Effector memory CD8-positive, alpha-beta T cell (primary cell): ENCODE measurements around the gene GRID1.
"Not testable (repeated sequence)": the region's sequence is repeated elsewhere in the genome, so short reads cannot be mapped to it uniquely, and the experiment has no call there.

ENCODE experiments used
- ATAC-seq: fragments of 150-1000 bp; cut with Tn5 transposase; replicated peaks from 2 replicates; pipeline ENCODE4 v1.10.0; 2021; ENCODE audit warnings: mild to moderate bottlenecking, moderate library complexity
- DNase-seq, 3 experiments: peaks; one replicate each; pipeline ENCODE4 v3.0.0; 2021
- H3K27ac Mint-ChIP-seq, 2 donors: one replicate each; pipeline ENCODE4 v1.8.0; 2022; ENCODE audit warnings: mild to moderate bottlenecking in 2 of 2, mixed read lengths in 2 of 2, moderate library complexity in 2 of 2
- H3K27me3 Mint-ChIP-seq, 2 donors: one replicate each; pipeline ENCODE4 v1.8.0; 2022; ENCODE audit warnings: mixed read lengths in 2 of 2
- H3K36me3 Mint-ChIP-seq: one replicate; pipeline ENCODE4 v1.8.0; 2022; ENCODE audit warnings: mild to moderate bottlenecking, moderate library complexity, mixed read lengths; ENCODE audit not compliant: insufficient read depth
- H3K4me1 Mint-ChIP-seq, 2 donors: one replicate each; pipeline ENCODE4 v1.8.0; 2022; ENCODE audit warnings: low read depth in 2 of 2, mixed read lengths in 2 of 2
- H3K4me3 Mint-ChIP-seq, 2 donors: one replicate each; pipeline ENCODE4 v1.8.0; 2022; ENCODE audit warnings: mild to moderate bottlenecking in 2 of 2, mixed read lengths in 2 of 2, moderate library complexity in 2 of 2
- H3K9me3 Mint-ChIP-seq, 2 donors: one replicate each; pipeline ENCODE4 v1.8.0; 2022; ENCODE audit warnings: mixed read lengths in 2 of 2

GRID1 gene

DNA sequence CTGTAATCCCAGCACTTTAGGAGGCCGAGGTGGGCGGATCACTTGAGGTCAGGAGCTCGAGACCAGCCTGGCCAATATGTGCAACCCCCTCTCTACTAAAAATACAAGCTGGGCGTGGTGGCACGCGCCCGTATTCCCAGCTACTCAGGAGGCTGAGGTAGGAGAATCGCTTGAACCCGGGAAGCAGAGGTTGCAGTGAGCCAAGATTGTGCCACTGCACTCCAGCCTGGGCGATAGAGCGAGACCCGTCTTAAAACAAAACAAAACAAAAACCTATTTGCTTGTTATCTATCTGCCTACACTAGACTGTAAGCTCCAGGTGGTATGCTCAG is 22.5 kb upstream of the GRID1 start:
- H3K9me3 Mint-ChIP-seq, DNase-seq, H3K36me3 Mint-ChIP-seq, H3K4me1 Mint-ChIP-seq: not testable (repeated sequence)
- Mint-ChIP-seq H3K4me3 (peak overlapping the region; percentile 55 to 68), H3K27me3 (peaks cover 39 to 71% of the 10 kb centered on the region in 2 donors), H3K27ac (peak overlapping the region in 1 of 2 donors; percentile 59)
- peak; percentile 31 for ATAC-seq

DNA sequence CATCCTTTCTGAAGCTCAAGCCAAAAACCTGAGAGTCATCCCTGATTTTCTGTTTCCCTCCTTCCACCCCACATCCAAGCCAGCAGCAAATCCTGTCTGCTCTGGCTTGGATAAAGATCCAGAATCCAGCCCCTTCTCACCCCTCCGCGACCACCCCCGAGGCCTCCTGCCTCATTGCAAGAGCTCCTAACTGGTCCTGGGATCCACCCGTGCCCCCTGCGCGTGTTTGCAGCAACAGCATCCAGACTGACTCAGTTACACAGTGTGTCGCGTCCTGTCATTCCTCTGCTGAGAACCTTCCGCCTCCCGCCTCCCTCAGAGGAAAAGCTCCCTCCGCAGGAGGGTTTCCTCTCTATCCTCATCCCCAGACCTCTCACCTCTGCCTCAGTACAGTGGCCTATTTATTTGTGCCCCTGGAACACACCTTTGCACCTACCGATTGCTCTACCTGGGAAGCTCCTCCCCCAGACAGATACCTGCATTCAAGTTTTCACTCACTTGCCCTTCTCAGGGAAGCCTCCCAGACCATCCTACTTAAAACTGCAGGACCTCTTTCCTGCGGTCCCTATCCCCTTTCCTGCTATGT is 21.6 kb upstream of the GRID1 start:
- DNase-seq (no peak), ATAC-seq (no peak)
- Mint-ChIP-seq H3K4me1 (peaks cover 0 to 6% of the 10 kb centered on the region in 2 donors), H3K4me3 (peak overlapping the region in 1 of 2 donors; percentile 5), H3K9me3 (no peaks in the 10 kb centered on the region), H3K27ac (no peak overlapping the region), H3K36me3 (peaks cover 2% of the 10 kb centered on the region), H3K27me3 (peaks cover 44 to 67% of the 10 kb centered on the region in 2 donors)

DNA sequence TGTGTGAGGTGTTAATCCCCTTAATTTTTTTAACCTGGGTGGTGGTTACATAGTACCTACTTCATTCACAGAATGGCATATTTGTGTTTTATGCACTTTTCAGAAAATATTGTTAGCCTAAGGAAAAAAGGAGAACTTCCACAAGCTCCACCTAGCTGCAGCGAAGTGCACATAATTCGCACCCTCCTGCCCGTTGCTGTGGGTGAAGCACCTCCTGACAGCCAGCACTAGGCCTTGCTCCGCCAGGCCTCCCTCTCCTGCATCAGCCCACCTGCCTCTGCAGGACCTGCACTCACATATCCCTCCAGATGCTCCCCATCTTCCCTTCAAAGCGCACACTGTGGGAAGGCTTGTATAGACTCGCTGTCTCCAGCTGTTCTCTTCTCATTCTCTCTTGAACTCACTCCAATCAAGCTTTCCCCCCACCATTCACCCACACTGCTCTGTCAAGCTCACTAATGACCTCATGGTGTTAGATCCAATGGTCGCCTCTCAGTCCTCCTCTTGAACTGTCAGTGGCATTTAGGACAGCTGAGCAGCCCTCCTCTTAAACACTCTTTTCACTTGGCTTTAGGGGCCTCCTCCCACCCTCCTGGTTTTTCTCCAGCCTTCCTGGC is 20.7 kb upstream of the GRID1 start:
- ATAC-seq, result no peak

DNA sequence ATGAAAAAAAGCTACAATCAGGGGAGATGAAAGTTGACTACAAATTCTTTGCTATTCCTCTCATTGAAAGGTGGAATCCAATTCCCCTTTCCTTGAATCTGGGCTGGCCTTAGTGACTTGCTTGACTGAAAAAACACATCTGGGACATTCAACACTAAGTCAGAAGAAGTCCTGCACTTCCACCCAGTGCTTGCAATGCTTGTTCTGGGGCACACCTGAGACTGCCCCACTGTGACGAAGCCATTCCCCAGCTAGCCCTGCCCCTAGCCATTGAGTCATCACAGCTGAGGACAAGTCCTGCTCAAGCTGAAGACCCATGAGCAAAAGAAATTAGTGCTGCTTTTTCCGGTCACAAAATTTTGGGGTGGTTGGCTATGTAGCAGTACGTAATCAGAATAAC is 19.2 kb upstream of the GRID1 start:
- Mint-ChIP-seq H3K27ac (no peak overlapping the region), H3K36me3 (peaks cover 2% of the 10 kb centered on the region), H3K27me3 (peaks cover 47 to 51% of the 10 kb centered on the region in 2 donors), H3K4me1 (peaks cover 0 to 6% of the 10 kb centered on the region in 2 donors), H3K4me3 (no peak overlapping the region), H3K9me3 (no peaks in the 10 kb centered on the region)
- ATAC-seq, result no peak
- no peak for DNase-seq

More for the DNA sequence above, 20.7 kb upstream of the GRID1 start:
- peaks cover 44 to 58% of the 10 kb centered on the region in 2 donors for H3K27me3 Mint-ChIP-seq
- no peaks in the 10 kb centered on the region for H3K9me3 Mint-ChIP-seq
- H3K27ac Mint-ChIP-seq, result no peak overlapping the region
- peaks cover 2% of the 10 kb centered on the region for H3K36me3 Mint-ChIP-seq
- peaks cover 0 to 6% of the 10 kb centered on the region in 2 donors for H3K4me1 Mint-ChIP-seq
- DNase-seq, result no peak
- H3K4me3 Mint-ChIP-seq, result no peak overlapping the region

DNA sequence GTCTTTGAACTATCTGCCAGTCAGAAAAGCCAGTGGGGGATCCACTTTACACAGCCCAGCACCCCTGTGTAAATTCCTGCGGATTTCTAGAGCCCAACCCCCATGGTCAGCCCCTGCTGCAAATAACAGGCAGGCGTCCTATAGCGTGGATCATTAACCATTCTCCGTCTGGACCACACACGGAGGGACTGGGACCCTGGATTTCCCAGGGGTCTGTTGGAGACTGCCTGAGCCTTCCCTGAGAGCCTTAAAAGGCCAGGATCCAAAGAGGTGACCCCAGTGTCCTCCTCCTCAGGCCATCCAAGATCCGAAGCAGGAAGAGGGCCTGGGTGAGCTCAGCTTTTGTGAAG is 11.2 kb upstream of the GRID1 start:
- Mint-ChIP-seq H3K4me1 (no peaks in the 10 kb centered on the region), H3K27me3 (peaks cover 57 to 61% of the 10 kb centered on the region in 2 donors), H3K36me3 (peaks cover 3% of the 10 kb centered on the region), H3K4me3 (no peak overlapping the region), H3K9me3 (no peaks in the 10 kb centered on the region), H3K27ac (no peak overlapping the region)
- ATAC-seq (no peak), DNase-seq (no peak)

DNA sequence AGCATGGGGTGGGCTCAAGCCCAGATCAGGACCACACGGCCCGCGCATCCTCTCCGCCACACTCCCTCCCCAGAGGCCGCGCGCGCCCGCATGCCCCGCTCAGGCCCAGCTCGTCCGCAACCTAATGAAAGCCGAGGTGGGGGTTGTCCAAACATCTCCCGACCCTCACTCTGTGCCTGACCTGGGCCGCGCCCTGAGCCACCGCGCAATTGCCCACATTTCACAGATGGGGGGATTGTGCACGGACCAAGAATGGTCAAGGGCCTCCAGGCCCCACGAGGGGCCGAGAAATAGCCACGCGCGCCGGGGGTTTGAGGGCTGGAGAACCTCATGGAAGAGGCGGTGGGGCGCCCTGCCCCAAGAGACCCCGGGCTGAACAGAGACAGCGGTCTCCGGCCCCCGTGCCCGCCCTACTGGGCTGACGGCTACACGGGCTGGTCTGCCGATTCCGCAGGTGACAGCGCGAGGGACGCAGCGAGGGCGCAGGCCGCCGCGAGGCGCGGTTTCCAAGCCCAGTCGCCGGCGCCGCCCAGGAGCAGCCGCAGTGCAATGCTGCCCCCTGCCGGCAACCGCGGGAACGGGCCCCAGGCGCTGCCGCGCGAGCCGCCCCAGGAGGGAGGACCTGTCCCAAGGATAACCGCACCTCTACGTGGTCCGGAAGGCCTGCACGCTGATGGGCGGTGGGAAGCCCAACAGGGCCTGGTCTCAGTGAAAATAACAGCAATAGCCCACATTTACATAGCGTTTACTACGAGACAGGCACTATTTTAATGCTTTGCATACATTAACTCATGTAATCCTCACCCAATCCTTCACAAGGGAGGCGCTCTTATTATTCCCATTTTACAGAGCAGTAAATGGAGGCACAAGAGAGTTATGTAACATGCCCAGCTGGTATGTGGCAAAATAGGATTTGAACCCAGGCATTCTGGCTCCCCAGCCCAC is 10.5 kb upstream of the GRID1 start:
- Mint-ChIP-seq H3K27ac (no peak overlapping the region), H3K36me3 (peaks cover 3% of the 10 kb centered on the region), H3K4me3 (peak overlapping the region in 1 of 2 donors; percentile 30), H3K9me3 (no peaks in the 10 kb centered on the region), H3K27me3 (peaks cover 63 to 67% of the 10 kb centered on the region in 2 donors), H3K4me1 (no peaks in the 10 kb centered on the region)
- ATAC-seq (peak; percentile 97), DNase-seq (peak; percentile 77 to 85 (median 83))

DNA sequence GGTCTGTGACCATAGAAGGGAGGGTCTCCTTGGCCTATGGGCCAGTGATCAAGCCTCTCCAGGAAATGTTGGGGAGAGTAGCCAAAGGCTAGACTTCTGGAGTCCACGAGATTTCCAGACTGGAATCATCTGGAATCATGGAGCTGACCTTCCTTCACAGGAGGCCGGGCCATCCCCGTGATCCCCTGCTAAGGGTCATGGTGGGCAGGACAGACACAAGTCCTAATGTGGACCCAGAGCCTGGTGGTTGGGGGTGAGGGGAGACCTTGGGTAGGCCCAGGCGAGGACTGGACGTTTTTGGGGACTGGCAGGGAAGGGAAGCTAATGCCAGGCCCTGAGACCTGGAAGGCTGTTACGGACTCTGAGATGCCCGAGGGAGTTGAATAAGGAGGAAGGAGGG is 9.8 kb upstream of the GRID1 start:
- ATAC-seq (no peak), DNase-seq (no peak)
- Mint-ChIP-seq H3K4me3 (peak overlapping the region in 1 of 2 donors; percentile 30), H3K4me1 (no peaks in the 10 kb centered on the region), H3K9me3 (no peaks in the 10 kb centered on the region), H3K27me3 (peaks cover 65 to 69% of the 10 kb centered on the region in 2 donors), H3K27ac (no peak overlapping the region), H3K36me3 (peaks cover 3% of the 10 kb centered on the region)

DNA sequence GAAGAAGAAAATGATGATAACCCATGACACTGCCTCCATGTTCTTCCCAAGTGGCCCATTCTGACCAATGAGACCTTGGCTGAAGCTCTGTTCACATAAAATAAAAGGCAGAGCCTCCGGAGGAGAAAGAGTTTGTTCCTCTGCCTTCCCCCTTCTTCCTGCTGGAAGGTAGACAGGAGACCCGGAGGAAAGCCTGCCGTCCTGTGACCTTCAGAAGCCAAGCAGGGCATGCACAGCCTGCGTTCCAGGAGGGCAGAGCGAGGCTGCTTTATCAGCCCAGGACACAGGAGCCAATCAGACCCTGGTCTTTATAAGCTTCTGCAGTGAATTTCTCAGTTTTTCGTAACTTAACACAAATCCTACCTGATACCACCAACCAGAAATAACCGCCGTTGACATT is 8.6 kb upstream of the GRID1 start:
- Mint-ChIP-seq H3K4me3 (no peak overlapping the region), H3K4me1 (no peaks in the 10 kb centered on the region), H3K27me3 (peaks cover 67 to 69% of the 10 kb centered on the region in 2 donors), H3K9me3 (no peaks in the 10 kb centered on the region), H3K36me3 (peaks cover 3% of the 10 kb centered on the region), H3K27ac (no peak overlapping the region)
- ATAC-seq, result no peak
- DNase-seq, result no peak

DNA sequence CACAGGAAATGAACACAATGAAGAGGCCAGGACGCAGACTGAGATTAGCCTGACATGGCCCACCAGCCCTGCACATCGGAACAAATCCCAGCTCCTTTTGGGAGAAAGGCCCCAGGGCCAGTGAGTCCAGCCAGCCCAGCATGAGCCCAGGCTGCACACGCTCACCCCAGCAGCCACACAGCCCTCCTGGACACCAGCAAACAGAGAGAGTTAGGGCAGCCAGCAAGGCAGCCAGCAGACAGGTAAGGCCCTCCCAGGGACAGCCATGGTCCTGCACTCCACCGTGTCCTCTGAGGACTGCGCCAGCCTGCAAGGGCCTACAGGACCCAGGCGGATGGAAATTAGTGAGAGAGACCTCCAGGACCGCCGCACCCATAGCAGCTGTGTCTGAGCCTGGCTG is 8.1 kb upstream of the GRID1 start:
- Mint-ChIP-seq H3K4me3 (no peak overlapping the region), H3K36me3 (peaks cover 3% of the 10 kb centered on the region), H3K27me3 (peaks cover 67 to 69% of the 10 kb centered on the region in 2 donors), H3K4me1 (no peaks in the 10 kb centered on the region), H3K9me3 (no peaks in the 10 kb centered on the region), H3K27ac (no peak overlapping the region)
- DNase-seq (no peak), ATAC-seq (no peak)

DNA sequence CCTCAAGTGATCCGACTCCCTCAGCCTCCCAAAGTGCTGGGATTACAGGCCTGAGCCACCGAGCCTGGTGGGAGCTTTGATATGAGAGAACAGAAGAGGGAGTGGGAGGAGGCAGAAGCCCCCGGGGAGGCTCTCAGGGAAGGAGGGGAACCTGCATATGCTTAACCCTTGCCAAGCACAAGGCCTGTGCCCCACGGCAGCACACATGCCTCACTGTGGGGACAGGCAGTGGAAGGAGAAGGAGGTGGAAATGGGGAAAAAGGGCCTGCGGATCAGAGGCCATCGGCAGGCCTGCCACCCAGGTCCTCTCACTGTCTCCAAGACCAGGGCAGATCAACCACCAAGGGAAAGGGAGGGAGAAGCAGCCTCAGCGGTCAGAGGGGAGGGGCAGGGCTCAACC is 7.2 kb upstream of the GRID1 start:
- no peaks in the 10 kb centered on the region for H3K4me1 Mint-ChIP-seq
- H3K9me3 Mint-ChIP-seq, result no peaks in the 10 kb centered on the region
- H3K36me3 Mint-ChIP-seq, result peaks cover 3% of the 10 kb centered on the region
- H3K27ac Mint-ChIP-seq, result no peak overlapping the region
- ATAC-seq (no peak), DNase-seq (no peak)
- no peak overlapping the region for H3K4me3 Mint-ChIP-seq
- H3K27me3 Mint-ChIP-seq, result peaks cover 70 to 72% of the 10 kb centered on the region in 2 donors

DNA sequence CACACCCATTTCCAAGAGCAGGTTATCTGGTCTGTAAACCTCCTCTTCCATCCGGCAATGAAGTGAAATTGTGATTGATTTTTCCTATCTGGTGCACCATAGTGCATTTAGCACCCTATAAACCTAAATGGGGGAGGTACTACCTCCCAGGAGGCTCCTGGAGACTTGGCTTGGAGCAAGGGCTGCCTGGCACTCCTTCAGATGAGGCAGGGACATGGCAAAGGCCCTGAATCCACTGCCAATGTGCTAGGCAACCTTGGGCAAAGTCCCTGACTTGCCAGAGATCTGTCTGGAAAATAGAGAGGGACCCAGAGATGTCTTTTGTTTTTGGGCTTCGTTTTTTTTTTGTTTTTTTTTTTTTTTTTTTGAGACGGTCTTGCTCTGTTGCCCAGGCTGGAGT is 6.7 kb upstream of the GRID1 start:
- no peak overlapping the region for H3K27ac Mint-ChIP-seq
- no peak overlapping the region for H3K4me3 Mint-ChIP-seq
- DNase-seq, result no peak
- H3K27me3 Mint-ChIP-seq, result peaks cover 70 to 72% of the 10 kb centered on the region in 2 donors
- no peaks in the 10 kb centered on the region for H3K4me1 Mint-ChIP-seq
- ATAC-seq, result no peak
- peaks cover 3% of the 10 kb centered on the region for H3K36me3 Mint-ChIP-seq
- no peaks in the 10 kb centered on the region for H3K9me3 Mint-ChIP-seq

DNA sequence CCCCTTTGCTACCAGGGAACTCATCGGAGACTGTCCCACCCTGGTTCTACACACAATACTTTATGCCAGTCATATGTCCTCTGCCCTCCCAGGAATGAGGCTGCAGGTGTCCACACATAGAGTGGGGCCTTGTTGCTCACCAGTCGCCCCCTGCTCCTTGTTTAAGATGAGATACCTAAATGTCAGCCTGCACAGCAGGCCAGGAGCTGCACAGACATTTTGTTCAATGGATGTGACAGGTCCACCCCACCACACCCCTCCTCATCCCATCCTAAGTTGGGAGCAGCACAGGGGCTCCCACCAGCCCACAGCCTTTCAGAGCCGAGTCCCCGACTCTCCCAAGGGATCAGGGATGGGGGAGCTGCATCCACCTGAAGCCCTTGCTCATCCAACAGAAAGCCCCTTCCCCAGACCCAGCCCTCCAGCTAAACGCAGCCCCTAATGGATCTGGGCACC is 6.2 kb upstream of the GRID1 start:
- no peak for DNase-seq
- H3K4me3 Mint-ChIP-seq, result no peak overlapping the region
- H3K27ac Mint-ChIP-seq, result no peak overlapping the region
- H3K36me3 Mint-ChIP-seq, result peaks cover 3% of the 10 kb centered on the region
- H3K9me3 Mint-ChIP-seq, result no peaks in the 10 kb centered on the region
- H3K4me1 Mint-ChIP-seq, result no peaks in the 10 kb centered on the region
- no peak for ATAC-seq
- H3K27me3 Mint-ChIP-seq, result peaks cover 70 to 72% of the 10 kb centered on the region in 2 donors

DNA sequence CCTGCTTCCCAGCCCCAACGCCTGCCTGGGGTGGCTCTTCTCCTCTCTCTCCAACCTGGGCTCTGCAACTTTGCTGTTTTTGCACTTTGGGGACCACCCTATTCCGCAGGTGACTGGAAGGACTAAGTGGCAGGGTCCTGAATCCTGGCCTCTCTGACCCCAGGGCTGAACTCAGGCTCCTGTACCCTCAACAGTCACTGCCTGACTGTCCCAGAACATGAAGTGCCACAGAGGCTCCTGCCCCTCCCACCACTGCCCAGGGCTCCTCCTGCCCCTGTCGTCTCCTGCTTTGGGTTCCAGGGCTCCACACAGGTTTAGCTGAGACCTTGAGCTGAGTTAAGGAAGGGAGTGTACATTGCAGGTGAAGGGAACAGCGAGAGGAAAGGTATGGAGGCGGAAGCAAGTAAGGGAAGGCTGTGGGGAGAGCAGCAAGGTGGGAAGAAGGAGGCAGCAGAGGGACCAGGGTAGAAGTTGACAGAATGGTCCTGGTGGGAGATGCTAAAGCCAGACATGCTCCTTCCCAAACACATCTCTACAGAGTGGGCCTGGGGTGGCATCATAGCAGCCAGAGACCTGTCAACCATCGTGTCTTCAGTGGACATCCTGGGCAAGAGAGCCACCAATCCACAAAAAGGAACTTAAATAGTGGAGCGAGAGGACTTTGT is 5.7 kb upstream of the GRID1 start:
- Mint-ChIP-seq H3K27ac (no peak overlapping the region), H3K4me1 (no peaks in the 10 kb centered on the region), H3K27me3 (peaks cover 75 to 76% of the 10 kb centered on the region in 2 donors), H3K4me3 (no peak overlapping the region), H3K36me3 (peaks cover 3% of the 10 kb centered on the region), H3K9me3 (no peaks in the 10 kb centered on the region)
- DNase-seq (no peak), ATAC-seq (no peak)
